ENCODE data around the gene DLEC1. TPM values are rescaled to one million over a fixed set of nuclear protein-coding genes. Genes with fewer than 3 reads are reported as not detected.

The DLEC1 gene
- total and polyA plus RNA-seq, 2 donors (not counting 1 experiment from before 2014, with no cell fraction given), result 0.52 to 2.1 TPM

DNA sequence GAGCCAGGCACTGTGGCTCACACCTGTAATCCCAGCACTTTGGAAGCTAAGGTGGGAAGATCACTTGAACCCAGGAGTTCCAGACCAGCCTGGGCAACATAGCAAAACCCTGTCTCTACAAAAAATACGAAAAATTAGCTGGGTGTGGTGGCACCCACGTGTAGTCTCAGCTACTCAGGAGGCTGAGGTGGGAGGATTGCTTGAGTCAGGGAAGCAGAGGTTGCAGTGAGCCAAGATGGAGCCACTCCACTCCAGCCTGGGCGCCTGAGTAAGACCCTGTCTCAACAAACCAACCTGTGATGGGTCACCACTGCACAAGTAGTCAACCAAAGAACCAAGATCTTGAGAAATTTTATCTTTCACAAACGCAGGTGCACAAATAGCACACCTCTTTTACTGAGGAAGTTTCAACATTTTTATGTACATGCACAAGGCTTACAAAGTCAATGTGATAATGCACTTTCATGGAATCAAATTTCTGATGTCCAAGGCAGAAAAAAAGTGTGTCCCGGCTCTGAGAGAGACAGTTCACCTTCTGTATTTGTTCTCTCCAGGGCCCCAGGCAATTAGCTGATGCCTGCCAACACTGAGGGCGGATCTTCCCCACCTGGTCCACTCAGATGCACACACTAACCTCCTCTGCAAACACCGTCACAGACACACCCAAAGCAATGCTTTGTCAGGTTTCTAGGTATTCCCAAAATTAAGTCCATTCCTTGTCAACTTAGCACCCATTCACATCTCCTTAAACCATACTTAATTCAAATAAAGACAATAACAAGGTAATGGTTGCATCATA lies 85.5 kb downstream of the DLEC1 start:
- whole genome bisulfite sequencing (ENCODE audit: insufficient coverage), result 89% methylated on average over 5 of the region's 7 CpGs
- Histone ChIP-seq H3K4me3 (ENCODE audit: control extremely low read depth in 1 of 5, extremely low read depth in 1 of 5, insufficient read depth in 1 of 5, low read depth in 2 of 5, low read length in 4 of 5) (no peak overlapping the region), H3K9me3 (ENCODE audit: control extremely low read depth in 1 of 3, control insufficient read depth in 2 of 3, insufficient read depth in 1 of 3, low read length in 2 of 3) (no peaks in the 10 kb centered on the region), H3K9ac (ENCODE audit: low read length) (no peak overlapping the region), H3K4me2 (replicated peaks; ENCODE audit: low read depth, low read length, poor library complexity, severe bottlenecking) (no peak overlapping the region), H4K20me1 (ENCODE audit: control insufficient read depth, insufficient read depth, low read length, poor library complexity, severe bottlenecking) (peaks cover 23% of the 10 kb centered on the region), H2AFZ (ENCODE audit: insufficient read depth, low read depth, low read length, poor library complexity, severe bottlenecking) (no peak overlapping the region), H3K27me3 (replicated peaks in 1 of 4; ENCODE audit: control extremely low read depth in 1 of 4, control insufficient read depth in 3 of 4, insufficient read depth in 4 of 4, low read length in 3 of 4) (no peaks in the 10 kb centered on the region), H3K79me2 (ENCODE audit: control insufficient read depth, insufficient read depth, low read length) (no peaks in the 10 kb centered on the region), H3K4me1 (ENCODE audit: control insufficient read depth in 2 of 2, insufficient read depth in 2 of 2, low read length in 2 of 2) (no peaks in the 10 kb centered on the region), H3K36me3 (replicated peaks in 1 of 2; ENCODE audit: control extremely low read depth in 1 of 2, control insufficient read depth in 1 of 2, extremely low read depth in 1 of 2, insufficient read depth in 2 of 2, low read length in 1 of 2) (peaks cover 3 to 78% of the 10 kb centered on the region in 2 experiments), H3K27ac (ENCODE audit: low read length in 2 of 2) (no peak overlapping the region)
- DNase-seq (no peak), ATAC-seq (ENCODE audit: low read depth) (no peak)
- no peaks in the 10 kb centered on the region for H3K4me1 Mint-ChIP-seq
- TF ChIP-seq, protein P1, sequence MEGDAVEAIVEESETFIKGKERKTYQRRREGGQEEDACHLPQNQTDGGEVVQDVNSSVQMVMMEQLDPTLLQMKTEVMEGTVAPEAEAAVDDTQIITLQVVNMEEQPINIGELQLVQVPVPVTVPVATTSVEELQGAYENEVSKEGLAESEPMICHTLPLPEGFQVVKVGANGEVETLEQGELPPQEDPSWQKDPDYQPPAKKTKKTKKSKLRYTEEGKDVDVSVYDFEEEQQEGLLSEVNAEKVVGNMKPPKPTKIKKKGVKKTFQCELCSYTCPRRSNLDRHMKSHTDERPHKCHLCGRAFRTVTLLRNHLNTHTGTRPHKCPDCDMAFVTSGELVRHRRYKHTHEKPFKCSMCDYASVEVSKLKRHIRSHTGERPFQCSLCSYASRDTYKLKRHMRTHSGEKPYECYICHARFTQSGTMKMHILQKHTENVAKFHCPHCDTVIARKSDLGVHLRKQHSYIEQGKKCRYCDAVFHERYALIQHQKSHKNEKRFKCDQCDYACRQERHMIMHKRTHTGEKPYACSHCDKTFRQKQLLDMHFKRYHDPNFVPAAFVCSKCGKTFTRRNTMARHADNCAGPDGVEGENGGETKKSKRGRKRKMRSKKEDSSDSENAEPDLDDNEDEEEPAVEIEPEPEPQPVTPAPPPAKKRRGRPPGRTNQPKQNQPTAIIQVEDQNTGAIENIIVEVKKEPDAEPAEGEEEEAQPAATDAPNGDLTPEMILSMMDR (IDR thresholded peaks at IDR 0.05), result no peak
- TF ChIP-seq EZH2 (IDR thresholded peaks at IDR 0.05; ENCODE audit: borderline replicate concordance, insufficient read depth, low read depth, low read length, poor library complexity, severe bottlenecking), result no peak
- CTCF ChIA-PET, result no interaction called here
- intact Hi-C loops (cut with micrococcal nuclease), result no loop called here
- no peaks in the 10 kb centered on the region for H3K9me3 Mint-ChIP-seq (ENCODE audit: insufficient read depth)
- POLR2A ChIA-PET, result no interaction called here
- no peak overlapping the region for H3K27ac Mint-ChIP-seq
- no peaks in the 10 kb centered on the region for H3K27me3 Mint-ChIP-seq
- H3K4me3 Mint-ChIP-seq, result no peak overlapping the region

DNA sequence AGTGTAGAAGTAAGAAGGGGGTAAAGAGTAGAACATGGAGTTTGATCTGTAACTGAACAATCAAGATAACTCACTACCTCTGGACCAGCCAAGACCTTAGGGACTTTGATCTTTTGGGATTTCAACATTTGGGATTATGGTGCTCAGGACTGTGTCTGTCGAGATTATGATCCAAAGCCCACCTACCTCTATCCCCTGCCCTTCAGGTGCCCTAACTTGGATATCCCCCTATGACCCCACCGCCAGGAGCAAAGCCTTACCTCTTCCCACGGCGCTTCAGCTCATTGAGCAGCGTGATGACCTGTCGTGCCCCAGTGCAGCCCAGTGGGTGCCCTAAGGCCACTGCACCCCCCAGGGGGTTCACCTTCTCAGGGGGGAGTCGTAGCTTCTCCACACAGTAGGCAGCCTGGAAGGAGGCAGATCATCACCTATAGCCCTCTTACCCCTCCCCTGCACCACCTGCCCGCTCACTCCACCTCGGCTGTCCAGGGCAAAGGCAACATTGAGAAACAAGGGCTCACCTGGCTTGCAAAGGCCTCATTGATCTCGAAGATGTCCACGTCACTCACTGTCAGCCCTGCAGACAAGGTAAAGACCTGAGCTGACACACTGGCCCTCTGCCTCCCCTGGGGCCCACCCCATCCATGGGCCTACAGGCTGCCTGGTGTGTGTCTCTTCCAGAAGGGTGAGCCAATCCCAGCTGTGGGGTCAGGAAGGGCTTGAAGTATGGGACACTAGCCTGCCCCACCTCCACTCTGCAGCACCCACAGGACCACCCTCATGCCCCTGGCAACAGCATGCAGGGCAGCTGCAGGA lies 86.5 kb downstream of the DLEC1 start:
- no peak overlapping the region for H3K9ac ChIP-seq (ENCODE audit: low read length)
- H3K4me1 Mint-ChIP-seq, result peaks cover 2% of the 10 kb centered on the region
- H3K79me2 ChIP-seq (ENCODE audit: control insufficient read depth, insufficient read depth, low read length), result peaks cover 7% of the 10 kb centered on the region
- no peak overlapping the region for H3K4me3 ChIP-seq (ENCODE audit: control extremely low read depth in 1 of 5, extremely low read depth in 1 of 5, insufficient read depth in 1 of 5, low read depth in 2 of 5, low read length in 4 of 5)
- H3K9me3 ChIP-seq (ENCODE audit: control extremely low read depth in 1 of 3, control insufficient read depth in 2 of 3, insufficient read depth in 1 of 3, low read length in 2 of 3), result no peaks in the 10 kb centered on the region
- peaks cover 7 to 83% of the 10 kb centered on the region in 2 experiments for H3K36me3 ChIP-seq (replicated peaks in 1 of 2; ENCODE audit: control extremely low read depth in 1 of 2, control insufficient read depth in 1 of 2, extremely low read depth in 1 of 2, insufficient read depth in 2 of 2, low read length in 1 of 2)
- H3K4me1 ChIP-seq (ENCODE audit: control insufficient read depth in 2 of 2, insufficient read depth in 2 of 2, low read length in 2 of 2), result no peaks in the 10 kb centered on the region
- TF ChIP-seq, protein P1 (IDR thresholded peaks at IDR 0.05), result no peak
- TF ChIP-seq EZH2 (IDR thresholded peaks at IDR 0.05; ENCODE audit: borderline replicate concordance, insufficient read depth, low read depth, low read length, poor library complexity, severe bottlenecking), result no peak
- 94% methylated on average over 9 of the region's 11 CpGs for WGBS (ENCODE audit: insufficient coverage)
- H3K4me2 ChIP-seq (replicated peaks; ENCODE audit: low read depth, low read length, poor library complexity, severe bottlenecking), result no peak overlapping the region
- H3K27ac Mint-ChIP-seq, result no peak overlapping the region
- H3K4me3 Mint-ChIP-seq, result no peak overlapping the region
- no peak for ATAC-seq (ENCODE audit: low read depth)
- no peaks in the 10 kb centered on the region for H3K27me3 ChIP-seq (replicated peaks in 1 of 4; ENCODE audit: control extremely low read depth in 1 of 4, control insufficient read depth in 3 of 4, insufficient read depth in 4 of 4, low read length in 3 of 4)
- H4K20me1 ChIP-seq (ENCODE audit: control insufficient read depth, insufficient read depth, low read length, poor library complexity, severe bottlenecking), result peaks cover 23% of the 10 kb centered on the region
- ChIA-PET CTCF (no interaction called here), POLR2A (no interaction called here)
- H3K27me3 Mint-ChIP-seq, result no peaks in the 10 kb centered on the region
- H2AFZ ChIP-seq (ENCODE audit: insufficient read depth, low read depth, low read length, poor library complexity, severe bottlenecking), result no peak overlapping the region
- H3K9me3 Mint-ChIP-seq (ENCODE audit: insufficient read depth), result no peaks in the 10 kb centered on the region
- intact Hi-C loops (cut with micrococcal nuclease), result no loop called here
- no peak for DNase-seq
- H3K27ac ChIP-seq (ENCODE audit: low read length in 2 of 2), result no peak overlapping the region

All from B cell (primary cell).